Measurements from ENCODE around the gene LCN15.

DNA sequence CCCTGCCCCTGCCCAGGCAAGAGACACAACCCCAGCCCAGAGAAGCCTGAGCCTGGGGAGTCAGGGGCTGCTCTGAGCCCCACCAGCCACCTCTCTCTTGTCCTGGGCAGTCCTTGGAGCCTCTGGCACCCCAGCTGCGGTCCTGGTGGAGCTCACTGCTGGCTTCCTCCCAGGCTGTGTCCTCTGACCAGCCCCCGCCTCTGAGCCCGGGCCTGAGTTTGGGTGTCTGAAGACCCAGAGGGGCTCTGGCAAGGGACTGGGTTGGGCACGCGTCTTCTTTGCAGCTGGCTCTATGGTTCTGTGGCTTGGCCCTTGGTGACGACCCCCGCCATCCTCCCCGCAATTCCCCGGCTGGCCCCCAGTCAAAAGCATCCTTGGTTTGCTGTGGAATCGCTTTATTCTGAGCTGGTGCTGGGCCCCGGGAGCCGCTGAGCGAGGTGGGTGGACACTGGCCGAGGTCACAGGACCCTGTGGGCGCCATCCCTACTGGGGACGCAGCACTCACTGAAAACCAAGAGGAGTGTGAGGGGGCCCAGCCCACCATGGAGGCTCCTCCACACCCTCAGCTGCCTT is 20.6 kb downstream of the LCN15 start:
- TF ChIP-seq, protein P1, sequence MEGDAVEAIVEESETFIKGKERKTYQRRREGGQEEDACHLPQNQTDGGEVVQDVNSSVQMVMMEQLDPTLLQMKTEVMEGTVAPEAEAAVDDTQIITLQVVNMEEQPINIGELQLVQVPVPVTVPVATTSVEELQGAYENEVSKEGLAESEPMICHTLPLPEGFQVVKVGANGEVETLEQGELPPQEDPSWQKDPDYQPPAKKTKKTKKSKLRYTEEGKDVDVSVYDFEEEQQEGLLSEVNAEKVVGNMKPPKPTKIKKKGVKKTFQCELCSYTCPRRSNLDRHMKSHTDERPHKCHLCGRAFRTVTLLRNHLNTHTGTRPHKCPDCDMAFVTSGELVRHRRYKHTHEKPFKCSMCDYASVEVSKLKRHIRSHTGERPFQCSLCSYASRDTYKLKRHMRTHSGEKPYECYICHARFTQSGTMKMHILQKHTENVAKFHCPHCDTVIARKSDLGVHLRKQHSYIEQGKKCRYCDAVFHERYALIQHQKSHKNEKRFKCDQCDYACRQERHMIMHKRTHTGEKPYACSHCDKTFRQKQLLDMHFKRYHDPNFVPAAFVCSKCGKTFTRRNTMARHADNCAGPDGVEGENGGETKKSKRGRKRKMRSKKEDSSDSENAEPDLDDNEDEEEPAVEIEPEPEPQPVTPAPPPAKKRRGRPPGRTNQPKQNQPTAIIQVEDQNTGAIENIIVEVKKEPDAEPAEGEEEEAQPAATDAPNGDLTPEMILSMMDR (IDR thresholded peaks at IDR 0.05): no peak
- no peak for TF ChIP-seq POLR2A (IDR thresholded peaks at IDR 0.05)

Data from stomach (tissue), 4 donors.